ENCODE results near the gene NFATC4. TPM values are rescaled to one million over a fixed set of nuclear protein-coding genes. Genes with fewer than 3 reads are reported as not detected.

The NFATC4 gene
- polyA plus RNA-seq, 2 donors: 20.9 to 25.6 TPM

DNA sequence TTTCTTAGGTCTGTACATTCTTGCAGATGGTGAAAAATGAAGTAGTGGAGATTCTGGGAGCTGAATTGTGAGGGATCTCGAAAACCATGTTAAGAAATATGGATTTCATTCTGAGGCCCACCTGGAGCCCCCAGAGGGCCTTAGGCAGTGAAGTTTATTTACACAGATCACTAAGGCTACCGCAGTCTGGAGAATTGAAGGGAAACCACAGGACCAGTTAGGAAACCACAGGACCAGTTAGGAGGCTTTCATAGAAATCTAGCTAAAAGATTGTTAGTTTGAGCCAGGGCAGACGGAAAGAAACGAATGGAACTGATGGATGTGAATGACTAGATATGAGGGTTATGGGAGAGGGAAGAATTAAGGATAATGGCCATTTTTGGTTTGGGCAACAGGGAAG is 54.3 kb downstream of the NFATC4 start:
- no peak overlapping the region for H3K27ac ChIP-seq (ENCODE audit: low read depth in 2 of 2, low read length in 1 of 2)
- peaks cover 2 to 12% of the 10 kb centered on the region in 2 donors for H3K4me1 ChIP-seq (ENCODE audit: control insufficient read depth in 2 of 2, insufficient read depth in 2 of 2, low read length in 1 of 2)
- H3K36me3 ChIP-seq (ENCODE audit: control insufficient read depth in 2 of 2, insufficient read depth in 2 of 2, low read length in 1 of 2): no peaks in the 10 kb centered on the region
- no peaks in the 10 kb centered on the region for H3K9me3 ChIP-seq (ENCODE audit: control insufficient read depth in 2 of 2, insufficient read depth in 1 of 2, low read depth in 1 of 2, low read length in 1 of 2)
- 71 to 76% methylated on average over 4 of the region's 4 CpGs for WGBS, 2 donors
- H3K4me3 ChIP-seq (ENCODE audit: low read depth in 1 of 2, low read length in 2 of 2): no peak overlapping the region
- H3K27me3 ChIP-seq (ENCODE audit: control insufficient read depth in 1 of 2, insufficient read depth in 2 of 2, low read length in 2 of 2): no peaks in the 10 kb centered on the region

DNA sequence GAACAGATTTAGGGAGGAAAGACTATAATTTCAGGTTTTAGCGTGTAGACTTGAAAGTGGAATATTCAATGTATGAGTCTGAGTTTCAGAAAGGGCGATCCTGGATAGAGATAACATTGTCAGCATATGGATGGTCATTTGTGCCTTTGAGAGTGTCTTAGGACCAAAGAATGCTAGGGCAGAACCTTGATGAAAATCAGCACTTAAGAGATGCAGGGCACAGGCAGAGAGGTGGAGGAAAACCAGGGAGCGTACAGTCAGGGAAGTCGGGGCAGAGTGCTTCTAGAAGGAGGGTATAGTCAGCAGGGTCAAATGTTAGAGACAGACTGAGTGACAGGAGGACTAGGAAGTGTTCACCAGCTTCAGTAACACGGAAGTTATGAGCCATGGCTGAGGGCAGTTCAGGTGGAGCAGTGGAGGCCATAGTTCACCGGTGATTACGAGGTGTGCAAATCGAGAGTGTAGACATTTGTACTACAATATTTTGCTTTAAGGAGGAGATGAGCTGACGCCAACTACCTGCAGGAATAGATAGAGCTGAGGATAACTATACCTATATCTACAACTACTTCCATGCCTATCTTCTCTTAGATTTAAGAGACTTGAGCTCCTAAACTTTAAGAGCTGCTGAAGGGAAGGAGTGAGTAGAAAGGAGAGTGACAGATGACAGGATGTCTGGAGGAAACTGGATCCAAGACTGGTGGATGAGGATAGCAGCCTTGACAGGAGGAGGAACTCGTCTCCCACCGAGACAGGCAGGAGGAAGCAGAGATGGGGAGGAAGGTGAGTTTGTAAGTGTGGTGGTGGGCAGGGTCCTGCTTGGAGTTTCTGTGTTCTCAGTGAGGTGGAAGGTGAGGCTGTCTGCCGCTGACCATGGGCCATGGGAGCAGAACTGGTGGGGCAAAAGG is 55.0 kb downstream of the NFATC4 start:
- H3K27ac ChIP-seq (ENCODE audit: low read depth in 2 of 2, low read length in 1 of 2): no peak overlapping the region
- H3K27me3 ChIP-seq (ENCODE audit: control insufficient read depth in 1 of 2, insufficient read depth in 2 of 2, low read length in 2 of 2): no peaks in the 10 kb centered on the region
- H3K4me3 ChIP-seq (ENCODE audit: low read depth in 1 of 2, low read length in 2 of 2): no peak overlapping the region
- no peaks in the 10 kb centered on the region for H3K9me3 ChIP-seq (ENCODE audit: control insufficient read depth in 2 of 2, insufficient read depth in 1 of 2, low read depth in 1 of 2, low read length in 1 of 2)
- 73 to 86% methylated on average over 12 of the region's 12 CpGs for WGBS, 2 donors
- H3K4me1 ChIP-seq (ENCODE audit: control insufficient read depth in 2 of 2, insufficient read depth in 2 of 2, low read length in 1 of 2): peaks cover 2 to 13% of the 10 kb centered on the region in 2 donors
- H3K36me3 ChIP-seq (ENCODE audit: control insufficient read depth in 2 of 2, insufficient read depth in 2 of 2, low read length in 1 of 2): no peaks in the 10 kb centered on the region

DNA sequence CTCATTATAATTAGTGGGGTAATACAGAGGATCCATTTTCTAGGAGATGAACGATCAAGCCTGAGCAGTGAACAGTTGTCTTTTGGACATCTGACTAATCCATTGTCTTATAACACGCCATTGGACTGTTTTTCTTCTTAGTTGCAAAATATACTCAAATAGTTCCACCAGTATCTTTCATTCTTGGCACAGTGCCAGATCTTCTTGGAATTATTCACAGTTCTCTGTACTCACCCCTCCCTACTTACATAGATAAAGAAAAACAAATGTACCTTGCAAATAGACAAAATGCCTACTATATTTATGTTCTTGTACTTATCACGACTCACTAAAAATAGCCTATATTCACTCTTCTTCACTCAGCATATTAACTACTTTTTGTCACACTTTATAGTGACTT is 57.7 kb downstream of the NFATC4 start:
- Histone ChIP-seq H3K4me1 (ENCODE audit: control insufficient read depth in 2 of 2, insufficient read depth in 2 of 2, low read length in 1 of 2) (peaks cover 0 to 19% of the 10 kb centered on the region in 2 donors), H3K27ac (ENCODE audit: low read depth in 2 of 2, low read length in 1 of 2) (no peak overlapping the region), H3K36me3 (ENCODE audit: control insufficient read depth in 2 of 2, insufficient read depth in 2 of 2, low read length in 1 of 2) (no peaks in the 10 kb centered on the region), H3K4me3 (ENCODE audit: low read depth in 1 of 2, low read length in 2 of 2) (no peak overlapping the region), H3K27me3 (ENCODE audit: control insufficient read depth in 1 of 2, insufficient read depth in 2 of 2, low read length in 2 of 2) (no peaks in the 10 kb centered on the region), H3K9me3 (ENCODE audit: control insufficient read depth in 2 of 2, insufficient read depth in 1 of 2, low read depth in 1 of 2, low read length in 1 of 2) (no peaks in the 10 kb centered on the region)
- WGBS, 2 donors: 13 to 30% methylated on average over 3 of the region's 3 CpGs

DNA sequence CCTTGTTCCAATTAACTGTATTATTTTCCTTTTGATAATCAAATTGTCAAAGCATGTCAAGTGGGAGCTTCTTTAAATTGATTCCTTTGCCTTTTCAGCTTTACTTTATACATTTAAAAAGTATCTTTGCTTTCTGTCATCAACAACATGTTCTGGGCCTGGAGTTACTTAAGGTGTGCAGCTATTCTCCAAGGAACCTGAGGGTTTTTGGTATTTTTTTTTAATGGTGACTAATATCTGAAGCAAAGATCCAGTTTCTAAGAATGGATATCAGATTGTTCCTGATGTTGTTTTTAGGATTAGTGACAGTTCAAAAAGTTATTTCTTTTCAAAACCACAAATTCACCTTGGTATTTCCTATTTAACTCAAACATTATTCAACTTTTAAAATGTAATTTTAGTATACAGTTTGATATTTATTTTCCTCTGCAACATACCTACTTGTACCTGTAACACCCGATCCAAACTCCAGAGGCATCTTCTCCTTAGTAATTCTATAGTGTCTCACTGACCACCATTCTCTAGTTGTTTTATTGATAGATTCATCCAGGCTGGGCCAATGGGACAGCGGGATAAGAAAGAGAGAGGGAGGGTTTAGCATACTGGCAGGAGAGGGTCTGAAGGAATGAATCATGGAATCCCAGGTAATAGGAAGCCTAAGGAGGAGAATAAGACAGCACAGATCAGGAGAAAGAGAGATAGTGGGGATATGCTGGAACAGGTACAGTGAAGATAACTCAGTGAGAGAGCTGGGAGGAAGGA is 58.3 kb downstream of the NFATC4 start:
- Histone ChIP-seq H3K27ac (ENCODE audit: low read depth in 2 of 2, low read length in 1 of 2) (no peak overlapping the region), H3K27me3 (ENCODE audit: control insufficient read depth in 1 of 2, insufficient read depth in 2 of 2, low read length in 2 of 2) (no peaks in the 10 kb centered on the region), H3K9me3 (ENCODE audit: control insufficient read depth in 2 of 2, insufficient read depth in 1 of 2, low read depth in 1 of 2, low read length in 1 of 2) (no peaks in the 10 kb centered on the region), H3K36me3 (ENCODE audit: control insufficient read depth in 2 of 2, insufficient read depth in 2 of 2, low read length in 1 of 2) (peaks cover 0 to under 1% of the 10 kb centered on the region in 2 donors), H3K4me1 (ENCODE audit: control insufficient read depth in 2 of 2, insufficient read depth in 2 of 2, low read length in 1 of 2) (peaks cover 1 to 24% of the 10 kb centered on the region in 2 donors), H3K4me3 (ENCODE audit: low read depth in 1 of 2, low read length in 2 of 2) (no peak overlapping the region)
- WGBS, 2 donors: 66 to 69% methylated on average over 2 of the region's 2 CpGs

DNA sequence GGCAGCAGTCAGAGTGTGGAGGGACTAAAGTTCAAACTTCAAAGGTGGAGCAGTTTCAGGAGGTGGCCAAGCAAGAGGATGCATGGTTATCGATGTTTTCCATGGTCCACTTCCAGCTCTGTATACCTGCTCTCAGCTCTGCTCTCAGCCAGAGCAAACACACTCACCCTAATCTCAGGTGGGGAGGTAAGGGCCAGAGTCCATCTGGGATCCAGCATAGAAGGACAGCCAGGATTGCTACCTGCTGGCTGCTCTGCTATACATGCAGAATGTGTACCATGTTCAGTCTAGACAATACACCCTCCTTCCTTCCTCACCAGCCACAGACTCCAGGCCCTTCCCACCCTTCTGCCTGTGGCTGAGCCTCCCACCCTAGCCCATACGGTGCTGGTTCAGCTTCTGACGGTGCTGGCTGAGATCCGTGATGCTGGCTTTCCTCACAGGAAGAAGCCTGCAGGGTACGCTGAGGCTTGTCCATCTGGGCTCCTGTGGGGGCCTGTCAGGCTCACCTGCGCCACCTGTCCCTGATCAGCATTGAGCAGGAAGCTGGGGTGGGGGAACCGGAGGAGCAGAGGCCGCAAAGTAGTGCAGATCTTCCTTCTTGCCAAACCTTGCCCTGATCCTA is 59.0 kb downstream of the NFATC4 start:
- Histone ChIP-seq H3K27ac (ENCODE audit: low read depth in 2 of 2, low read length in 1 of 2) (peak overlapping the region in 1 of 2 donors; percentile 20), H3K36me3 (ENCODE audit: control insufficient read depth in 2 of 2, insufficient read depth in 2 of 2, low read length in 1 of 2) (peaks cover 0 to 4% of the 10 kb centered on the region in 2 donors), H3K9me3 (ENCODE audit: control insufficient read depth in 2 of 2, insufficient read depth in 1 of 2, low read depth in 1 of 2, low read length in 1 of 2) (no peaks in the 10 kb centered on the region), H3K4me1 (ENCODE audit: control insufficient read depth in 2 of 2, insufficient read depth in 2 of 2, low read length in 1 of 2) (peaks cover 4 to 31% of the 10 kb centered on the region in 2 donors), H3K27me3 (ENCODE audit: control insufficient read depth in 1 of 2, insufficient read depth in 2 of 2, low read length in 2 of 2) (no peaks in the 10 kb centered on the region), H3K4me3 (ENCODE audit: low read depth in 1 of 2, low read length in 2 of 2) (no peak overlapping the region)
- WGBS, 2 donors: 39 to 47% methylated on average over 8 of the region's 8 CpGs

DNA sequence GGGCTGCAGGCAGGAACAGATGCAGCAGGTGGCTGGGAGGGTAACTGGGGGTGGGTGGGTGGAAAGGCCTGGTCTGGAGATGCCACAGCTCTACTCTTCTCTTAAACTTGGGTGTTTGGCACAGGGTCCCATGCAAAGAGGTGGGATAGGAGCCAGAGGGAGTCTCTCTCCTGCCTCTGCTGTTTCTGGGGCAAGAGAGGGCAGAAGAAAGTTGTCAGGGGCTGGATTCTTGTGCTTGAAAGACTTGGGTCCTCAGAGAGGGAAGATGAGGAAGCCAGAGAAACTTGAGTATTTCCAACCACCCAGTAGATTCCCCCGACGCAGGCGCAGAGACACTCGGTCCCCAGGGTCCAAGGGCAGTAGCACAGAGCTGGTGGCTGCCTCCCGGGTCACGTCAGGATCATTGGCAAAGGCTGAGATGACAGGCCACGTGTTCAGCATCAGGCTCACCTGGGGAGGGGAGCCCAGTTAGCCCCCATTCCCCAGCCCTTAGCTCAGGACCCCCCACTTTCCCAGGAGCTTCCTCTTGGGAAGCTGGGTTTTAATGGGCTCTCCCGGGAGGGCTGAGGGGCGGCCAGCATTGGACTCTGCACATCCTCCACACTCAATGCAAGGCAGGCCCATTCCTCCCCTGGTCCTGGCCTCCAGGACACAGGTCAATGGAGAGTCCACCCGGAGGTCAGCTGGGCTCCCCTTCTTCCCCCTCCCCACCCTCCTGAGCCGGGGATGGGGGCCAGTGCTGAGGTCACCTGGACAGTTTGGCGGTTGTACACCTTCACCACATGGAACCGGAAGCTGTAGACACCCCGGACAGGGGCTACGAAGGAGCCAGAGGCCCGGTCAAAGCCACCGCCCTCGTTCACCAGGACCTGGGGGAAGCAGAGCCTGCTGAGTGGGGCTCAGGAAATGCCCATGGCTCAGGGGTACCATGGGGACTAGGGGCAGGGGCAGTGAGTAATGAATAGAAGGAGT is 59.8 kb downstream of the NFATC4 start:
- Histone ChIP-seq H3K36me3 (ENCODE audit: control insufficient read depth in 2 of 2, insufficient read depth in 2 of 2, low read length in 1 of 2) (peaks cover 2 to 12% of the 10 kb centered on the region in 2 donors), H3K9me3 (ENCODE audit: control insufficient read depth in 2 of 2, insufficient read depth in 1 of 2, low read depth in 1 of 2, low read length in 1 of 2) (no peaks in the 10 kb centered on the region), H3K4me3 (ENCODE audit: low read depth in 1 of 2, low read length in 2 of 2) (no peak overlapping the region), H3K4me1 (ENCODE audit: control insufficient read depth in 2 of 2, insufficient read depth in 2 of 2, low read length in 1 of 2) (peaks cover 4 to 37% of the 10 kb centered on the region in 2 donors), H3K27me3 (ENCODE audit: control insufficient read depth in 1 of 2, insufficient read depth in 2 of 2, low read length in 2 of 2) (no peaks in the 10 kb centered on the region), H3K27ac (ENCODE audit: low read depth in 2 of 2, low read length in 1 of 2) (peak overlapping the region in 1 of 2 donors; percentile 14)
- 78 to 88% methylated on average over 18 of the region's 18 CpGs for WGBS, 2 donors

DNA sequence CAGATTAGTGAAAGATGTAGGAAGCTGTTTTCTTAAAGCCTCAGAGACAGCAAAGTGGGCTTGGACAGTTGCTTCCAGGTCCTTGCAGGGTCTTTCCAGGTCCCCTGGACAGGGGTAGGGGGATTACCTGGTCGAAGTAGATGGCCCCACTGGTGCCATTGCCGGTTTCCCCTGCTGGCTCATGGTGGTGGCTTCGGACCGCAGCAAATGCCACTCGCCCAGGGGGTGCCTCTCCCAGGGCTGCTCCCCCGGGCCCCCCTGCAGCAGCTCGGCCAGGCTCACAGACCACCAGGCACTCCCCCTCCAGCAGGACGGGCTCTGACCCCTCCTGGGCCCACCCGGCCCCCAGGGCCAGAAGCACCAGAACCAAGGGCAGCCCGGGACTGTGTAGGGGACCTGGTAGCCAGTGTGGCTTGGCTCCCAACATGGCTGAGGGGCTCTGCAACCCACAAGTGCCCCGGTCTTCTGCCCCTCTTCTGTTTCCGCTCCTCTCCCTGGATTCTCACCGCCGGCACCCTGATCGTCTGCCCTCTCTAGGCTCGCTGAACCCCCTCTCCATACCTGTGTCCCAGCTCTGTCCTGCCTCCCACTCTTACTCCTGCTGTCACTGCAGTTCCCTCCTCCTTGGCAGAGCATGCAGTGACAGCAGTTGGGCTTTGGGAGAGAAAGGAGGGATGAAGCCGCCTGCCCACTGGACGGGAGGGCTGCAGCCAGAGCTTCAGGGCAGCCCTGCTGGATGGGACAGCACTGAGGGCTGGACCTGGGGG is 60.8 kb downstream of the NFATC4 start:
- Histone ChIP-seq H3K4me3 (ENCODE audit: low read depth in 1 of 2, low read length in 2 of 2) (no peak overlapping the region), H3K4me1 (ENCODE audit: control insufficient read depth in 2 of 2, insufficient read depth in 2 of 2, low read length in 1 of 2) (peaks cover 4 to 37% of the 10 kb centered on the region in 2 donors), H3K9me3 (ENCODE audit: control insufficient read depth in 2 of 2, insufficient read depth in 1 of 2, low read depth in 1 of 2, low read length in 1 of 2) (no peaks in the 10 kb centered on the region), H3K36me3 (ENCODE audit: control insufficient read depth in 2 of 2, insufficient read depth in 2 of 2, low read length in 1 of 2) (peaks cover 4 to 17% of the 10 kb centered on the region in 2 donors), H3K27ac (ENCODE audit: low read depth in 2 of 2, low read length in 1 of 2) (peak overlapping the region; percentile 99), H3K27me3 (ENCODE audit: control insufficient read depth in 1 of 2, insufficient read depth in 2 of 2, low read length in 2 of 2) (no peaks in the 10 kb centered on the region)
- 84 to 91% methylated on average over 16 to 18 of the region's 18 CpGs for WGBS, 2 donors

Measured in esophagus (tissue), 2 donors.